Testis (tissue), 3 donors: ENCODE data around the gene PPP1R14C. TPM values are rescaled to one million over a fixed set of nuclear protein-coding genes. Genes with fewer than 3 reads are reported as not detected.
"Not testable (repeated sequence)": the region's sequence is repeated elsewhere in the genome, so short reads cannot be mapped to it uniquely, and the experiment has no call there.

Source experiments
- DNase-seq: peaks from one replicate; pipeline ENCODE4 v3.0.0-alpha.2; 2019
- H3K27ac ChIP-seq, 2 donors: fragments of 200-600 bp; sonication (generic); one replicate each; pipeline ENCODE4 v1.5.1; 2019
- H3K27me3 ChIP-seq: fragments of 200-600 bp; sonication (generic); one replicate; pipeline ENCODE4 v1.5.1; 2019
- H3K36me3 ChIP-seq: fragments of 200-600 bp; sonication (generic); one replicate; pipeline ENCODE4 v1.5.1; 2017; ENCODE audit warnings: low read depth; ENCODE audit errors: missing control alignments
- H3K4me1 ChIP-seq: fragments of 200-600 bp; sonication (generic); one replicate; pipeline ENCODE4 v1.5.1; 2019
- H3K4me3 ChIP-seq, 2 donors: fragments of 200-600 bp; sonication (generic); one replicate each; pipeline ENCODE4 v1.5.1; 2017 to 2019
- H3K9me3 ChIP-seq: fragments of 200-600 bp; sonication (generic); one replicate; pipeline ENCODE4 v1.5.1; 2017
- CTCF ChIP-seq, 3 experiments: fragments of 450-650 bp in 2 of 3; fragments of 200-600 bp in 1 of 3; sonication (generic) in 1 of 3; IDR thresholded peaks; one replicate each; pipeline ENCODE4 v1.5.1; 2016 to 2019; ENCODE audit warnings: antibody characterized with exemption in 3 of 3, mild to moderate bottlenecking in 2 of 3, moderate library complexity in 1 of 3
- POLR2A ChIP-seq: fragments of 450-650 bp; IDR thresholded peaks from one replicate; pipeline ENCODE4 v1.6.1; 2017; ENCODE audit warnings: antibody characterized with exemption, mild to moderate bottlenecking, moderate library complexity
- WGBS, 2 donors: methylation state at CpG; one replicate each; pipeline ENCODE4 v1.1.5; 2018; 5-methylcytosine and 5-hydroxymethylcytosine counted together
- intact Hi-C: fragments of 100-400 bp; cut with DNase I; formaldehyde crosslinking; loops from one replicate; pipeline ENCODE4 v1.15.1; 2023; ENCODE audit warnings: low total_unique reads
- polyA plus RNA-seq: library from polyadenylated mRNA; stranded (reverse); fragments of 350-450 nt; fragmentation: Illumina TruSeq; extraction: RNeasy Lipid Tissue Mini Kit (QIAGEN cat#74804); gene quantifications from one replicate; pipeline ENCODE4 v1.2.3, GENCODE V29; 2014; ENCODE audit warnings: low read depth, low replicate concordance; ENCODE audit not compliant: insufficient read depth
- total RNA-seq, 2 donors: library from RNA; depleted of rRNA; stranded (reverse); fragments of >200 nt; gene quantifications; one replicate each; pipeline ENCODE4 v1.2.3, GENCODE V29; 2016

PPP1R14C gene
- total and polyA plus RNA-seq, 3 donors from 2014 or later: 11.1 to 27.1 (median 22.4) TPM

- DNase-seq: no peak
- Histone ChIP-seq H3K27me3 (no peaks in the 10 kb centered on the region), H3K4me1 (peaks cover 3% of the 10 kb centered on the region), H3K36me3 (no peaks in the 10 kb centered on the region), H3K4me3 (no peak overlapping the region), H3K27ac (no peak overlapping the region), H3K9me3 (no peaks in the 10 kb centered on the region)
- no peak for TF ChIP-seq CTCF (IDR thresholded peaks at IDR 0.05)
- TF ChIP-seq POLR2A: no peak
- intact Hi-C loops: no loop called here
- WGBS, 2 donors: 91 to 100% methylated on average over 3 of the region's 3 CpGs
Measured at GRCh38 chr6:150179030-150179429, 36.2 kb downstream of the PPP1R14C start.

GRCh38 chr6:150179907-150180424 is 37.1 kb downstream of the PPP1R14C start:
- DNase-seq, H3K9me3 ChIP-seq, H3K27ac ChIP-seq, H3K4me1 ChIP-seq, H3K27me3 ChIP-seq, intact Hi-C loops, H3K36me3 ChIP-seq, H3K4me3 ChIP-seq: not testable (repeated sequence)
- WGBS, 2 donors: 85 to 86% methylated on average over 7 of the region's 7 CpGs

- Histone ChIP-seq H3K4me3 (no peak overlapping the region), H3K36me3 (no peaks in the 10 kb centered on the region), H3K27me3 (no peaks in the 10 kb centered on the region), H3K4me1 (peaks cover 3% of the 10 kb centered on the region), H3K27ac (no peak overlapping the region), H3K9me3 (no peaks in the 10 kb centered on the region)
- 96 to 100% methylated on average over 1 of the region's 1 CpG for WGBS, 2 donors
- TF ChIP-seq CTCF (IDR thresholded peaks at IDR 0.05) (no peak), POLR2A (no peak)
- no peak for DNase-seq
- intact Hi-C loops: no loop called here
Measured at GRCh38 chr6:150180517-150180916, 37.7 kb downstream of the PPP1R14C start.

- intact Hi-C loops: no loop called here
- Histone ChIP-seq H3K4me1 (no peaks in the 10 kb centered on the region), H3K27ac (no peak overlapping the region), H3K36me3 (no peaks in the 10 kb centered on the region), H3K27me3 (no peaks in the 10 kb centered on the region), H3K9me3 (no peaks in the 10 kb centered on the region), H3K4me3 (no peak overlapping the region)
- WGBS, 2 donors: 86 to 97% methylated on average over 4 of the region's 4 CpGs
- TF ChIP-seq POLR2A (no peak), CTCF (IDR thresholded peaks at IDR 0.05) (no peak)
- no peak for DNase-seq
Measured at GRCh38 chr6:150182460-150183078, 39.7 kb downstream of the PPP1R14C start.

GRCh38 chr6:150183105-150183504 is 40.3 kb downstream of the PPP1R14C start:
- H3K4me3 ChIP-seq: no peak overlapping the region
- no peak for DNase-seq
- intact Hi-C loops: no loop called here
- no peak for TF ChIP-seq CTCF (IDR thresholded peaks at IDR 0.05)
- no peak for TF ChIP-seq POLR2A
- no peaks in the 10 kb centered on the region for H3K9me3 ChIP-seq
- no peak overlapping the region for H3K27ac ChIP-seq
- no peaks in the 10 kb centered on the region for H3K4me1 ChIP-seq
- 88 to 92% methylated on average over 4 of the region's 4 CpGs for WGBS, 2 donors
- no peaks in the 10 kb centered on the region for H3K36me3 ChIP-seq
- H3K27me3 ChIP-seq: no peaks in the 10 kb centered on the region
